RPMI7951 (cell line): Measurements from ENCODE around the gene CLCN7. TPM values are rescaled to one million over a fixed set of nuclear protein-coding genes. Genes with fewer than 3 reads are reported as not detected.
"Not testable (repeated sequence)": the region's sequence is repeated elsewhere in the genome, so short reads cannot be mapped to it uniquely, and the experiment has no call there.

Experiments
- DNase-seq: peaks from one replicate; pipeline ENCODE4 v3.0.0-alpha.2; 2012; ENCODE audit warnings: low read depth
- total RNA-seq: library from RNA; depleted of rRNA; stranded (reverse); fragments of >200 nt; shearing (Covaris generic); gene quantifications from 2 replicates; pipeline ENCODE4 v1.2.3, GENCODE V29; 2014

CLCN7 gene
- total RNA-seq, 1 experiment from 2014 or later = 38.6 TPM

GRCh38 chr16:1445518-1446203, 29.2 kb downstream of the CLCN7 start:
- DNase-seq = no peak

- no peak for DNase-seq
Measured at GRCh38 chr16:1444730-1445517, 29.9 kb downstream of the CLCN7 start.

DNA sequence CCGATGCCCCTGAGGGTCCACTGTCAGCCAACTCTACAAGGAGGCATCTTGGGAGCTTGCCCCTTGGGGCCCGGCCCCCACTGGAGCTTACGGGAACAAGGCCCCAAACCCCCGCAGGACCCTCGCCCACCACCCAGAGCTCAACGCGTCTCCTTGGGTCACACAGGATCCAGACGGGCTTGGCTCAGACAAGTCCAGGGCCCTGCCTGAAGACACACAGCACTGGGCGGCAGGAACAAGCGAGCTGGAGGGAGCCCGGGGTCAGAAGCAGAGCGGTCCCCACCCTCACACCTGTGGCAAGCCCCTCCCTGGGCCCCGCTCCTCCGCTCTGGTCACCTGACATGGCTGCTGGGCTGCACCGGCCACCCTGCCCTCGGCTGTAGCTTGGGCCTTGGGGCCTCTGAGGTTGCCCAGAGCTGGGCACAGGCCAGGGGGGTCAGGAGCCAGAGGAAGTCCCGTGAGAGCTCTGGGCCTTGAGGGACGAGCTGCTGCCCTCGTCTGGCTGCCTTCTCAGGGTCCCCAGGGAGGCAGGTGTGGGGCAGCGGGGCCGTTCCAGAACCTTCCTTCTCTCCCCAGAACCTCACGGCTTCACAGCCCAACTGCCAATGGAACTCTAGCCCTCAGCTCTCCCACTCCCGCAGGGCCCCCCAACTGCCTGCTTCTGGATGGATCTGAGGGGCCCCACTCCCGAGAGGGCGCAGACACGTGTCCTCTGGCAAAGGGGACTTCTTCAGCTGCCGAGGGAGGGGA, 30.7 kb downstream of the CLCN7 start, which contains the start of gene CCDC154:
CCDC154 (minus strand) TSS at position 577 of the 750 bp plus-strand sequence; CDS start at position 343, 234 bp downstream.
- no peak for DNase-seq

DNA sequence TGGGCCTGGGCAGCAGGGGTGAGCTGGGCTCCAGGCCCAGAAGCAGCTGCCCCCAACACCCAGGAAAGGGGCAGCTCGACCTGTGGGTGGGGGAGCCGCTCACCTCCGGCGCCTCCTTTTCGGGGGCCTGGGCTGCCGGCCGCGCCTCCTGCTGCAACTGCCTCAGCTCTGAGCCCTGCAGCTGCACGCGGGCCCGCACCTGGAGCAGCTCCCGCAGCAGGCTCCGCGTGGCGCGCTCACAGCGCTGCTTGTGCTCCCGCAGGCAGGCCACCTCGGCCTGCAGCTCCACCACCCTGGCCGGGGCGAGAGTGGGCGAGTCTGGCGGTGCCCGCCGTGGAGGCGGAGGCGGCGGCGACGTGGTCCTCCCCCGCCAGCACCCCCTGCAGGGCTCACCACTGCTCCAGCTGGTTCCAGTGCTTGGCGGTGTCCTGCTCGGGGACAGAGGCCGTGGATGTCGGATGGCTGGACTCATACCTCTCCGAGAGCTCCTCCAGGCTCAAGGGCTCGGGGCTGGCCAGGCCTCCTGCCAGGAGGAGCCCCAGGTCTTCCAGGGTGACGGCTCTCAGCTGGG, 31.3 kb downstream of the CLCN7 start:
- DNase-seq = no peak

GRCh38 chr16:1442697-1443096, 32.1 kb downstream of the CLCN7 start:
- no peak for DNase-seq

DNA sequence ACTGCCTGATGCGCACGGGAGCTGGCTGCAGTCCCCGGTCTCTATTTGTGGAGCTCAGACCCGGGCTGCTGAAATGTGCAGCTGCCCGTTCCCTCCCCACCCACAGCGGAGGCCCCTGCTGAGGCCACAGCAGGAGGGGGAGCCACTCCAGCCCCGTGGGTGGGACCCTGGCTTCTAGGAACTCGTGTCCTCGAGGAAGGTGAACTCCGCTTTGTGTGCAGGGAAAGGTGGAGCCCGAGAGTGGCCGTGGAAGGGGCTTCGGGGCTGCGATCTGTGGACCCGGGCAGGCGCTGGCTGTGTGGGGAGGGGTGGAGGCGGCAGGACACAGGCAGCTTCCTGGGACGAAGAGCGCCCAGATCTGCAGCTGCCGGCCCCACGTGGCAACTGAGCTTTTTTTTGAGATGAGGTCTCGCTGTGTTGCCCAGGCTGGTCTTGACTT, 33.4 kb downstream of the CLCN7 start:
- DNase-seq = no peak

GRCh38 chr16:1439699-1440074, 35.1 kb downstream of the CLCN7 start:
- not testable (repeated sequence) for DNase-seq

- DNase-seq = no peak
Measured at GRCh38 chr16:1439058-1439698, 35.6 kb downstream of the CLCN7 start.

DNA sequence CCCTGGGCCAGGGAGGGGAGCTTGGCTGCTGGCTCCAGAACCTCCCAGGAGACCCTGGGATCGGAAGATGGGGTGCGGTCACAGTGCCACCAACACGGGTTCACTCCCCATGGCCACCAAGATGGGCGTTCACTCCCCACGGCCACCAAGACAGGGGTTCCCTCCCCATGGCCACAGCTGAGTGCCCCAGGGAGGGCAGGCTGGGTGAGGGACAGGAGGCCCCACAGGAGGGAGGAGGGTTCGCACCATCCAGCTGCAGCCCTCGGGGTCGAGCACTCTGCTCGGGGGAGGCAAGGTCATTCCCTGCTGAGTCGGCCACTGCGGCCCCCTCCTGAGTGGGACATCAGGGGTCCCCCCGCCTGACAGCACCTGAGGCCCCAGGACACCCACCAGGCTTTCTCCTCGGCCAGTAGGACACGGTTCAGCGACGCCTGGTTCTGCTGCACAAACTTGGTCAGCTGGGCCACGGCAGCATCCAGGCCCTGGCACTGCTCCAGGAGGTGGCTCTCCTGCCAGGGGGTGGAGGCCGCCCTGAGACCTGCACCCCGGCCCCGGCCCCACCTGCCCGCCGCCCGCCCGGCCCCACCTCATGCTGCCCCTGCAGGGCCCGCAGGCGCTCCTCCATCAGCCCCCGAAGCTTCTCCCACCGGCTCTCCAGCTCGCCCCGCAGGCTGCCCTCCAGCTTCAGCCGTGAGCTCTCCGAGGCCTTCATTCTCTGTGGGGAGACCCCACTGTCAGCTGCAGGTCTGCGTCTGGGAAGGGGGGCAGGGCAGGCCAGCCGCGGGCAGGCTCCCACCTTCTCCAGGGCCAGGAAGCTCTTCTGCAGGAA, 36.4 kb downstream of the CLCN7 start:
- DNase-seq = no peak

DNA sequence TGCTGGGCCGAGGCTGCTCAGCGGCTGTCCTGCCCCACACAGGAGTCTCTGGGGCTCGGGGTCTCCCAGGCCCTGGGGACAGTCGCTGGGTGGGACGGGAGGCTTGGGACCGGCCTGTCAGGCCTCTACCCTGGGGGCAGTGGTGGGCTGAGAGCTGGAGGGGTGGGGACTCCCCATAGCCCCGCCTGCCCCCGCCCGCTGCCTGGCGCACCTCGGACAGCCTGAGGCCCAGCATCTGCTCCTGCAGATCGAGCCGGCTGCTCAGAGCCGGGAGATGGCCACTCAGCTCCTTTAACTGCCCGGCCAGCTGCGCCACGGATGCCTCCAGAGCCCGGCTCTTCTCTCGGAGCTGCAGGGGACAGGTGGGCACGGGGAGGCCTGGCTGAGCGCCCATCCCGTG, 37.2 kb downstream of the CLCN7 start:
- no peak for DNase-seq

GRCh38 chr16:1436731-1437355, 38.0 kb downstream of the CLCN7 start:
- no peak for DNase-seq

DNA sequence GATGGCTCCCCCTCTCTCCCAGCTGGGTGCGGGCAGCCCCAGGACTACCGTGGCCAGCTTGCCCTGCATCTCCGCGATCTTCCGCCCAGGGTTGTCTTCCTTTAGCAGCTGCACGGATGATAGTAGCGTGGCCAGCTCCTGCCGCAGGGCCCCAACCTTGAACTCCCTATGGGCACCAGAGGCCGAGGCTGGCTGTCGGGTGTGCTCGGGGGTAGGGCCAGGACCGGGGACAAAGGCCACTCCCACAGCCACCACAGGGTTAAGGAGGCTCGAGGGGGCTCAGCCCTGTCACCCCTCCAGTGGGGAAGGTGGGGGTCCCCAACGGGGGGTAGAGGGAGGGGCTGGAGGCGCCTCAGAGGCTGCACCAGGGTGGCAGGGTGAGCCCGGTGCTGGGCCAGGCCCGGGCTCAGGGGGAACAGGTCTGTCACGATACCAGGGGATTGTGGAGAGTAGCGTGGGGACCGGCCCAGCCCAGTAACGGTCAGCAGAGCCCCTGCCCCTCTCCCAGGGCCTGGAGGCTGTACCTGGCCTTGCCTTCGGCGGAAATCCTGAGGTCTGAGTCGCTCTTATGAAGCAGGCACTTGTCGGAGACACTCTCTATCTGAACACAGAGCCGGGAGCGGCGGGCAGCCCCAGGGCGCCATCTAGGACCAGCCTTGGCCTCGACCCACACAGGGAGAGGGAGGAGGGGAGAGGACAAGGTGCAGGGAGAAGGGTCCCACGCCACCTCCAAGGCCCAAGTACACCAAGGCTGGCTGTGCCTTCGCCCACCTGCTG, 38.7 kb downstream of the CLCN7 start:
- DNase-seq = no peak

GRCh38 chr16:1434644-1435592, 39.9 kb downstream of the CLCN7 start:
- no peak for DNase-seq

GRCh38 chr16:1433756-1434155, 41.1 kb downstream of the CLCN7 start:
- DNase-seq = no peak

DNA sequence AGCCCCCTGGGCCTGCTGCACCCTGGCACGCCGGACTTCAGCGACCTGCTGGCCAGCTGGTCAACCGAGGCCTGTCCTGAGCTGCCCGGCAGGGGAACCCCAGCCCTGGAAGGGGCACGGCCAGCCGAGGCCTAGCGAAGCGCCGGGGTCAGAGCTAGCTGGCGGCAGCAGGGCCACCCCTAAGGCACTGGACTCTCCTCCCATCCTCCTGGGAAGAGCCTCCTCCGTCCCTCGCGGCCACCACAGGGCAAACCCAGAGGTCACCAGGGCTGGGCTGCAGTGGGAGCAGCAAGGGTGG, 41.6 kb downstream of the CLCN7 start:
- no peak for DNase-seq

DNA sequence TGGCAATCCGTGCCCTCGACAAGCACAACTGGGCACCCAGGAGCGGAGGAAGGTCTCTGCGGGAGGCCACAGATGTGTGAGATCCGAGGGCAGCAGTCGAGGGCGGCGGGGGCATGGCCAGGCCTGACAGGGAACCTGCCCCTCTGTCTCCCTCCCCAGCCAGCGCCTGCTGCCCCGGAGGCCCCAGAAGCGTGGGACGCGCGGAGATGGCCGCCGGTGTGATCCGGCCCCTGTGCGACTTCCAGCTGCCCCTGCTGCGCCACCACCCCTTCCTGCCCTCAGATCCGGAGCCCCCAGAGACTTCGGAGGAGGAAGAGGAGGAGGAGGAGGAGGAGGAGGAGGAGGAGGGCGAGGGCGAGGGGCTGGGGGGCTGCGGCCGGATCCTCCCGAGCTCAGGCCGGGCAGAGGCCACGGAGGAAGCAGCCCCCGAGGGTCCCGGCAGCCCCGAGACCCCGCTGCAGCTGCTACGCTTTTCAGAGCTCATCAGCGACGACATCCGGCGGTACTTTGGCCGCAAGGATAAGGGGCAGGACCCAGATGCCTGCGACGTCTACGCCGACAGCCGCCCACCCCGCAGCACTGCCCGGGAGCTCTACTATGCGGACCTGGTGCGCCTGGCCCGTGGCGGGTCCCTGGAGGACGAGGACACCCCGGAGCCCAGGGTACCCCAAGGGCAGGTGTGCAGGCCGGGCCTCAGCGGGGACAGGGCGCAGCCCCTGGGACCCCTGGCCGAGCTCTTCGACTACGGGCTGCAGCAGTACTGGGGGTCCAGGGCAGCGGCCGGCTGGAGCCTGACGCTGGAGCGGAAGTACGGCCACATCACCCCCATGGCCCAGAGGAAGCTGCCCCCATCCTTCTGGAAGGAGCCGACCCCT, 42.2 kb downstream of the CLCN7 start:
- DNase-seq = no peak

DNA sequence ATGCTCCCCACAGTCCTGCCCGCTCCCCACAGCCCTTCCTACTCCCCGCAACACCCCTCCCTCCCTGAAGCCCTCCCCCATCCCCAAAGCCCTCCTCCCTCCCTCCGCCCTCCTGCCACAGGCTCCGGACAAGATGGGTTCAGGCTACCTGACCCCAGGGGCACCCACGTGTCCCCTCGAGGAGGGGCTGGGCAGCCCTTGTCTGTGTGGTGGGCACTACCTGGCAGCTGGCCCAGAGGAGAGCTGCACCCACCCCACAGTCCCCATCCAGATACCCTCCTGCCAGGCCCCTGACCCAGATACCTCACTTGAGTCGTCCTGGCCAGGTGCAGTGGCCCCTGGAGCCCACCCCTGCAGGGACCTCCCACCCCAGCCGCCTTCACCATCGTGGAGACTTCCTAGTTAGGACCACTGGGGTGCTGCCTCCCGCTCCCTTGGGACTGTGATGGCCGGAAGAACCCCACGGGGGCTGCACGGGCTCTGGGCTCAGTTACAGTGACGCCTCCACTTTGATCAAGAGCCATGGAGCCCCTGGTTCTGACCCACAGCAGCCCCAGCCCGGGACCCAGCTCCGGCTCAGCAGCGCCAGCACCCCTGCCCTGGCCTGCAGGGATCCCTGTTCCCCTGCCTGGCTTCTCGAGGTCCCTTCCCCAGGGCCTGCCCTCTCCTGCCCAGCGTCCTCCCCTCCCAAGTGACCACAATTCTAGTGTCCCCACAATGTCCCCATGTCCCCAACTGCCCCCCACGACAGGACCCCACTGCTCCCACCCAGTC, 43.1 kb downstream of the CLCN7 start:
- DNase-seq = no peak
